ENCODE data around the gene BAG3. TPM values are rescaled to one million over a fixed set of nuclear protein-coding genes. Genes with fewer than 3 reads are reported as not detected.

BAG3 gene
- total RNA-seq, 4 donors from 2014 or later, result 337 to 626 (median 393) TPM

DNA sequence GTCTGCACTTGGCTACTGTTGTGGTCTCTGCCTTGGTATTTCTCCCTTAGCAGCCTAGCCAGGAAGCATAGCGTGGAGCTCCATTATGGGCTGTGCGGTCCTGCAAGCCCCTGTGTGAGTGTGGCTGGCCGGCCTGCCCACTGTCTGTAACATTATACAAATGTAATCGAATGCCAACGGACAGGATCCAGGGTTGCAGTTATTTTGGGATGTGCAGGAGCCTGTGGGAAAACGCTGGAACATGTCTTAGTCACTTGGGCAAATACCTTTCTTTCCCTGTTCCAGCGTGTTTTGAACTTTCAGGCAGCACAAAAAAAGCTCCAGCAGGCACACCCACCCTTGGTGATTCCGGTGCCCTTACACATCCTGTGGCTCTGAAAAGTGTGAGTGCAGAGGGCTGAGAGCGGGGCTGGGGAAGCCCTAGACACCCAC, 29.5 kb downstream of the BAG3 start:
- no peak overlapping the region for H3K4me3 ChIP-seq
- H3K27ac ChIP-seq, result peak overlapping the region; percentile 87 to 99 (median 97)
- peak; percentile 43 to 49 for ATAC-seq
- in situ Hi-C loops (cut with MboI; ENCODE audit: low sequenced_read_pairs in 4 of 4), result loop anchor here in 2 of 4 donors (10.0 to 25.0 kb wide), 2 partner anchors 76 to 182 kb away; partner anchors contain the start of gene MCMBP (in 1 of the 2)
- no peaks in the 10 kb centered on the region for H3K9me3 ChIP-seq
- no peaks in the 10 kb centered on the region for H3K27me3 ChIP-seq
- peaks cover 0 to 25% of the 10 kb centered on the region in 2 donors for H3K36me3 ChIP-seq
- peak; percentile 56 to 88 for DNase-seq
- peak in 1 of 2 donors; percentile 54 for TF ChIP-seq POLR2A (IDR thresholded peaks at IDR 0.05)
- TF ChIP-seq, protein P1, sequence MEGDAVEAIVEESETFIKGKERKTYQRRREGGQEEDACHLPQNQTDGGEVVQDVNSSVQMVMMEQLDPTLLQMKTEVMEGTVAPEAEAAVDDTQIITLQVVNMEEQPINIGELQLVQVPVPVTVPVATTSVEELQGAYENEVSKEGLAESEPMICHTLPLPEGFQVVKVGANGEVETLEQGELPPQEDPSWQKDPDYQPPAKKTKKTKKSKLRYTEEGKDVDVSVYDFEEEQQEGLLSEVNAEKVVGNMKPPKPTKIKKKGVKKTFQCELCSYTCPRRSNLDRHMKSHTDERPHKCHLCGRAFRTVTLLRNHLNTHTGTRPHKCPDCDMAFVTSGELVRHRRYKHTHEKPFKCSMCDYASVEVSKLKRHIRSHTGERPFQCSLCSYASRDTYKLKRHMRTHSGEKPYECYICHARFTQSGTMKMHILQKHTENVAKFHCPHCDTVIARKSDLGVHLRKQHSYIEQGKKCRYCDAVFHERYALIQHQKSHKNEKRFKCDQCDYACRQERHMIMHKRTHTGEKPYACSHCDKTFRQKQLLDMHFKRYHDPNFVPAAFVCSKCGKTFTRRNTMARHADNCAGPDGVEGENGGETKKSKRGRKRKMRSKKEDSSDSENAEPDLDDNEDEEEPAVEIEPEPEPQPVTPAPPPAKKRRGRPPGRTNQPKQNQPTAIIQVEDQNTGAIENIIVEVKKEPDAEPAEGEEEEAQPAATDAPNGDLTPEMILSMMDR (IDR thresholded peaks at IDR 0.05 in 4 of 5, conservative IDR thresholded peaks at IDR 0.05 in 1 of 5), result no peak
- H3K4me1 ChIP-seq, result peaks cover 64 to 69% of the 10 kb centered on the region in 2 donors
- intact Hi-C loops (cut with DNase I; ENCODE audit: low total_unique reads), result loop anchor here (1.0 kb wide), 2 partner anchors 12 to 25 kb away; no protein-coding TSS in a partner anchor

DNA sequence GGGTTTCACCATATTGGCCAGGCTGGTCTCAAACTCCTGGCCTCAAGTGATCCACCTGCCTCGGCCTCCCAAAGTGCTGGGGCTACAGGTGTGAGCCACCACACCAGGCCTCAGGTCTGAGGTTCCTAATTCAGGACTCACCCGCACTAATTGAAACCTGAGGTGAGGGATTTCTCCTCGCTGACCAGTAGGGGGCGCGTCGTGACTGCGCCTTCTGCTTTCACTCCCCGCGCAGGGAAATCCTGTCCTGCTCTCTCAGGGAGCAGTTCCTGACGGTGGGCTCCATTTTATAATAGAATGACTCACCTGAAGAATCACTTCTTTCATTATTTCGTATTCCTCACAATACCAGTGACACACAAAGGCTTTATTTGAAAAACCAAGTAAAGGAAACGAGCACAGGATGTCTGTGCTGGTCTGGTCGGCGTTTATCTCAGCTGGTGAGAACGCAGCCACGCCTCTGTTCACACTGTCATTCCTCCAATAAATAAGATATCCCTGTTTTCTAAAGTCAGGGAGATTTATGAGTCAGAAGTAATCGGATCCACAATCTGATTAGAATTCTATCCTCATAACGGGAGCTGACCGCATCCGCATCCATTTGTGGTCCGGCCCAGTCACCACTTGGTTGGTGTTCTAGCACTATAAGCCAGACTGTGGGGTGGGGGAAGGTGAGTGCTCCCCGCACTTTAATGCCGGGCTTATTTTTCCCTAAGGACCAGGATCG, 35.4 kb downstream of the BAG3 start:
- DNase-seq (peak; percentile 55 to 63), ATAC-seq (peak; percentile 59 to 75)
- TF ChIP-seq POLR2A (IDR thresholded peaks at IDR 0.05), result no peak
- TF ChIP-seq, protein P1 (IDR thresholded peaks at IDR 0.05 in 4 of 5, conservative IDR thresholded peaks at IDR 0.05 in 1 of 5), result peak; percentile 90 to 96 (median 93)
- H3K4me1 ChIP-seq, result peaks cover 11 to 12% of the 10 kb centered on the region in 2 donors
- H3K27me3 ChIP-seq, result no peaks in the 10 kb centered on the region
- no peaks in the 10 kb centered on the region for H3K9me3 ChIP-seq
- H3K27ac ChIP-seq, result peak overlapping the region; percentile 38 to 48 (median 44)
- H3K36me3 ChIP-seq, result no peaks in the 10 kb centered on the region
- H3K4me3 ChIP-seq, result peak overlapping the region in 1 of 4 donors; percentile 22
- intact Hi-C loops (cut with DNase I; ENCODE audit: low total_unique reads), result loop anchor here (1.0 to 5.0 kb wide), 4 partner anchors 39 to 186 kb away; partner anchors contain the start of genes MCMBP and TIAL1
- in situ Hi-C loops (cut with MboI; ENCODE audit: low sequenced_read_pairs in 4 of 4), result loop anchor here in 3 of 4 donors (5.0 to 25.0 kb wide), 4 partner anchors 82 to 176 kb away; partner anchors contain the start of gene MCMBP (in 1 of the 3)

DNA sequence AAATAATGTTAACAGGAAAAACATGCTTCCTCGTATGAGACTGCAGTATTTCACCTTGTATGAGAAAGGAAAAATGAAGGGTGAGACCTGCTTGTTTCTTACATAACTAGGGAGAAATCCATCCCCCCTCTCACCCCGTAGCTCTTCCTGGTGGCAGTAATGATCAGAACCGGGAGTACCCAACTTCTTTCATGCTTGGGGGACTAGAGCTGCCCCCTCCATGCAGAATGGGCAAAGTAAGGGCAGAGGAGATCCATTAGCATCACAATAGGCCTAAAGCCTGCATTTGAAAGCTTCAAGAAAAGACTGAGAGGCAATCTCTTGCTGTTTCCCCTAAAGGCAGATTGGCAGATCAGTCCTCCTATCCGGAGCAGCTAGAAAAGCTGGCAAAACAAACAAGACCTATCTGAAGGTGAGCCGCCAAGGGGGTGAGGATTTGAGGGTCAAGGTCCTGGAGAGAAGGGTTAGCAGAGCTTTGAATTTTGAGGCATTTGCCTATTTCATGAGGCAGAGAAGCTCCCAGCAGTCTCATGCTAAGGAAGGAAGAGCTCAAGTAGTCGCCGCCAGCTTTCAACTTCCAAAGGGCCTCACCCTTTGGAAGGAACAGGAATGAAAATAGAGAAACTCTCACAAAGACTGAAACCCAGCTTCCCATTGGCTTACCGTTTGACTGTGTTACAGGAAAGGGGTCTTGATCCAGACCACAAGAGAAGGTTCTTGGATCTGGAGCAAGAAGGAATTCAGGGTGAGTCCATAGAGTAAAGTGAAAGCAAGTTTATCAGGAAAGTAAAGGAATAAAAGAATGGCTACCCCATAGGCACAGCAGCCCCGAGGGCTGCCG, 36.2 kb downstream of the BAG3 start:
- ATAC-seq, result no peak
- H3K27ac ChIP-seq, result peak overlapping the region in 3 of 4 donors; percentile 37 to 44 (median 38)

DNA sequence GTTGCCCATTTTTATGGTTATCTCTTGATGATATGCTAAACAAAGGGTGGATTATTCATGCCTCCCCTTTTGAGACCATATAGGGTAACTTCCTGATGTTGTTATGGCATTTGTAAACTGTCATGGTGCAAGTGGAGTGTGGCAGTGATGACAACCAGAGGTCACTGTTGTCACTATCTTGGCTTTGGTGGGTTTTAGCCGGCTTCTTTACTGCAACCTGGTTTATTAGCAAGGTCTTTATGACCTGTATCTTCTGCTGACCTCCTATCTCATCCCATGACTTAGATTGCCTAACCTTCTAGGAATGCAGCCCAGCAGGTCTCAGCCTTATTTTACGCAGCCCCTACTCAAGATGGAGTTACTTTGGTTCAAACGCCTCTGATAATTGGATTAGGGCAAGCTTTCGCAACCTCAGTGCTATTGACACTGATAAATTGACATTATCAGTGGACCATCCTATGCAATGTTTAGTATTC, 36.9 kb downstream of the BAG3 start:
- no peaks in the 10 kb centered on the region for H3K4me1 ChIP-seq
- TF ChIP-seq, protein P1 (IDR thresholded peaks at IDR 0.05 in 4 of 5, conservative IDR thresholded peaks at IDR 0.05 in 1 of 5), result no peak
- no peak for TF ChIP-seq POLR2A (IDR thresholded peaks at IDR 0.05)
- no peaks in the 10 kb centered on the region for H3K9me3 ChIP-seq
- in situ Hi-C loops (cut with MboI; ENCODE audit: low sequenced_read_pairs in 4 of 4) (loop anchor here in 3 of 4 donors (5.0 to 25.0 kb wide), 4 partner anchors 83 to 174 kb away; partner anchors contain the start of gene MCMBP (in 1 of the 3)), intact Hi-C loops (cut with DNase I; ENCODE audit: low total_unique reads) (loop anchor here (5.0 kb wide), 2 partner anchors 91 to 184 kb away; partner anchors contain the start of genes MCMBP and TIAL1)
- no peak overlapping the region for H3K4me3 ChIP-seq
- H3K36me3 ChIP-seq, result no peaks in the 10 kb centered on the region
- H3K27me3 ChIP-seq, result no peaks in the 10 kb centered on the region
- no peak overlapping the region for H3K27ac ChIP-seq
- ATAC-seq (no peak), DNase-seq (no peak)

More for the DNA sequence above, 36.2 kb downstream of the BAG3 start:
- TF ChIP-seq, protein P1 (IDR thresholded peaks at IDR 0.05 in 4 of 5, conservative IDR thresholded peaks at IDR 0.05 in 1 of 5), result no peak
- no peak for TF ChIP-seq POLR2A (IDR thresholded peaks at IDR 0.05)
- peaks cover 3 to 4% of the 10 kb centered on the region in 2 donors for H3K4me1 ChIP-seq
- intact Hi-C loops (cut with DNase I; ENCODE audit: low total_unique reads), result loop anchor here (5.0 kb wide), 2 partner anchors 90 to 185 kb away; partner anchors contain the start of genes MCMBP and TIAL1
- no peak overlapping the region for H3K4me3 ChIP-seq
- no peaks in the 10 kb centered on the region for H3K27me3 ChIP-seq
- H3K36me3 ChIP-seq, result no peaks in the 10 kb centered on the region
- in situ Hi-C loops (cut with MboI; ENCODE audit: low sequenced_read_pairs in 4 of 4), result loop anchor here in 3 of 4 donors (5.0 to 25.0 kb wide), 4 partner anchors 83 to 175 kb away; partner anchors contain the start of gene MCMBP (in 1 of the 3)
- no peak for DNase-seq
- no peaks in the 10 kb centered on the region for H3K9me3 ChIP-seq
